ENCODE measurements around the gene ABL2. TPM values are rescaled to one million over a fixed set of nuclear protein-coding genes. Genes with fewer than 3 reads are reported as not detected.

ABL2 gene
- total and polyA plus RNA-seq, 9 of the 15 experiments (the other 6 are each of a cell fraction or from before 2014, with no cell fraction given) = 1.4 to 15.0 (median 8.6) TPM

DNA sequence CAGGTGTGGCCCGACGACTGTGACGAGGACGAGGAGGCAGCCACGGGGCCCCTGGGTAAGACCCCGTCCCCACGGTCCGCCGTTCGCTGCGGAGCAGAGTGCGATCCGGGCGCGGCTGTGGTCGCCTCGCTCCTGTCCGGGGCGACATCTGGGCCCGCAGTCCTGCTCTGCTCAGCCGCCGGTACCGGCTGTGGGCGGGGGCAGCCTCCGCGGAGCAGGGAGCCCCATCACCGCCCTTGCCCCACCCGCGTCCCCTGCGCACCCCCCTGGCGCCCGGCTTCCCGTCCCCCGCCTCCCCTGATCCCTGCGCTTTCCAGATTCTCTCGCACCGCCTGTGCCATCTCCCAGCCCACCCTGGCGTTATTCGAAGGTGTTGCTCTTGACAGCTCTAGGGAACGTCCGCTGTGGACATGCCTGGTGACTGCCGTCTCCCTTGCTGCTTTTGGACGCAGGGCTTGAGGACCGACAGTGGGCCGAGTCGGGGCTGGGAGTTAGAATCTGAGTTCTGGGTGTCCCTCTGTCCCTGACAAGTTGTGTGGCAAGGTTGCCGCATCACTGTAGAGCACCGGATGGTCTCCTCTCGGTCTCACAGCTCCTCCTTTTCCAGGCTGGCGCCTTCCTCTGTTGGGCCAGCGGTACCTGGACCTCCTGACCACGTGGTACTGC lies 147.0 kb downstream of the ABL2 start (continued):
- TF ChIP-seq, protein P1, sequence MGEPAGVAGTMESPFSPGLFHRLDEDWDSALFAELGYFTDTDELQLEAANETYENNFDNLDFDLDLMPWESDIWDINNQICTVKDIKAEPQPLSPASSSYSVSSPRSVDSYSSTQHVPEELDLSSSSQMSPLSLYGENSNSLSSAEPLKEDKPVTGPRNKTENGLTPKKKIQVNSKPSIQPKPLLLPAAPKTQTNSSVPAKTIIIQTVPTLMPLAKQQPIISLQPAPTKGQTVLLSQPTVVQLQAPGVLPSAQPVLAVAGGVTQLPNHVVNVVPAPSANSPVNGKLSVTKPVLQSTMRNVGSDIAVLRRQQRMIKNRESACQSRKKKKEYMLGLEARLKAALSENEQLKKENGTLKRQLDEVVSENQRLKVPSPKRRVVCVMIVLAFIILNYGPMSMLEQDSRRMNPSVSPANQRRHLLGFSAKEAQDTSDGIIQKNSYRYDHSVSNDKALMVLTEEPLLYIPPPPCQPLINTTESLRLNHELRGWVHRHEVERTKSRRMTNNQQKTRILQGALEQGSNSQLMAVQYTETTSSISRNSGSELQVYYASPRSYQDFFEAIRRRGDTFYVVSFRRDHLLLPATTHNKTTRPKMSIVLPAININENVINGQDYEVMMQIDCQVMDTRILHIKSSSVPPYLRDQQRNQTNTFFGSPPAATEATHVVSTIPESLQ (CRISPR knock-in tag; IDR thresholded peaks at IDR 0.05) = 0 out of 2 replicates have a peak, but pooled peaks have one; percentile 45
- no peak for TF ChIP-seq MAFG (tag; conservative IDR thresholded peaks at IDR 0.05)
- no peak for TF ChIP-seq XRCC3 (IDR thresholded peaks at IDR 0.05)
- TF ChIP-seq WHSC1 (IDR thresholded peaks at IDR 0.05; ENCODE audit: low read length) = no peak
- TF ChIP-seq MAFK (IDR thresholded peaks at IDR 0.05; ENCODE audit: low read length) = no peak
- no peak for TF ChIP-seq ZNF282 (CRISPR knock-in tag; IDR thresholded peaks at IDR 0.05)
- no peak for TF ChIP-seq SOX6 (IDR thresholded peaks at IDR 0.05)
- TF ChIP-seq, protein P2, sequence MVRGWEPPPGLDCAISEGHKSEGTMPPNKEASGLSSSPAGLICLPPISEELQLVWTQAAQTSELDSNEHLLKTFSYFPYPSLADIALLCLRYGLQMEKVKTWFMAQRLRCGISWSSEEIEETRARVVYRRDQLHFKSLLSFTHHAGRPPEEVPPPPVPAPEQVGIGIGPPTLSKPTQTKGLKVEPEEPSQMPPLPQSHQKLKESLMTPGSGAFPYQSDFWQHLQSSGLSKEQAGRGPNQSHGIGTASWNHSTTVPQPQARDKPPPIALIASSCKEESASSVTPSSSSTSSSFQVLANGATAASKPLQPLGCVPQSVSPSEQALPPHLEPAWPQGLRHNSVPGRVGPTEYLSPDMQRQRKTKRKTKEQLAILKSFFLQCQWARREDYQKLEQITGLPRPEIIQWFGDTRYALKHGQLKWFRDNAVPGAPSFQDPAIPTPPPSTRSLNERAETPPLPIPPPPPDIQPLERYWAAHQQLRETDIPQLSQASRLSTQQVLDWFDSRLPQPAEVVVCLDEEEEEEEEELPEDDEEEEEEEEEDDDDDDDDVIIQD (CRISPR knock-in tag; IDR thresholded peaks at IDR 0.05) = no peak
- TF ChIP-seq POLR3A (IDR thresholded peaks at IDR 0.05; ENCODE audit: borderline replicate concordance, extremely low read depth, insufficient read depth, insufficient read length) = no peak
- no peak for TF ChIP-seq NFE2L1 (tag; IDR thresholded peaks at IDR 0.05; ENCODE audit: borderline replicate concordance, low read depth)
- no peak for TF ChIP-seq XRCC5 (IDR thresholded peaks at IDR 0.05; ENCODE audit: low read depth, low read length)
- TF ChIP-seq USF2 (CRISPR knock-in tag; IDR thresholded peaks at IDR 0.05) = peak; percentile 76; the same call in 1 of the 2 replicates
- TF ChIP-seq, protein P3, sequence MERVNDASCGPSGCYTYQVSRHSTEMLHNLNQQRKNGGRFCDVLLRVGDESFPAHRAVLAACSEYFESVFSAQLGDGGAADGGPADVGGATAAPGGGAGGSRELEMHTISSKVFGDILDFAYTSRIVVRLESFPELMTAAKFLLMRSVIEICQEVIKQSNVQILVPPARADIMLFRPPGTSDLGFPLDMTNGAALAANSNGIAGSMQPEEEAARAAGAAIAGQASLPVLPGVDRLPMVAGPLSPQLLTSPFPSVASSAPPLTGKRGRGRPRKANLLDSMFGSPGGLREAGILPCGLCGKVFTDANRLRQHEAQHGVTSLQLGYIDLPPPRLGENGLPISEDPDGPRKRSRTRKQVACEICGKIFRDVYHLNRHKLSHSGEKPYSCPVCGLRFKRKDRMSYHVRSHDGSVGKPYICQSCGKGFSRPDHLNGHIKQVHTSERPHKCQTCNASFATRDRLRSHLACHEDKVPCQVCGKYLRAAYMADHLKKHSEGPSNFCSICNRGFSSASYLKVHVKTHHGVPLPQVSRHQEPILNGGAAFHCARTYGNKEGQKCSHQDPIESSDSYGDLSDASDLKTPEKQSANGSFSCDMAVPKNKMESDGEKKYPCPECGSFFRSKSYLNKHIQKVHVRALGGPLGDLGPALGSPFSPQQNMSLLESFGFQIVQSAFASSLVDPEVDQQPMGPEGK (CRISPR knock-in tag; IDR thresholded peaks at IDR 0.05; ENCODE audit: borderline replicate concordance) = no peak
- TF ChIP-seq L3MBTL2 (IDR thresholded peaks at IDR 0.05) = peak; percentile 81
- TF ChIP-seq, protein P4, sequence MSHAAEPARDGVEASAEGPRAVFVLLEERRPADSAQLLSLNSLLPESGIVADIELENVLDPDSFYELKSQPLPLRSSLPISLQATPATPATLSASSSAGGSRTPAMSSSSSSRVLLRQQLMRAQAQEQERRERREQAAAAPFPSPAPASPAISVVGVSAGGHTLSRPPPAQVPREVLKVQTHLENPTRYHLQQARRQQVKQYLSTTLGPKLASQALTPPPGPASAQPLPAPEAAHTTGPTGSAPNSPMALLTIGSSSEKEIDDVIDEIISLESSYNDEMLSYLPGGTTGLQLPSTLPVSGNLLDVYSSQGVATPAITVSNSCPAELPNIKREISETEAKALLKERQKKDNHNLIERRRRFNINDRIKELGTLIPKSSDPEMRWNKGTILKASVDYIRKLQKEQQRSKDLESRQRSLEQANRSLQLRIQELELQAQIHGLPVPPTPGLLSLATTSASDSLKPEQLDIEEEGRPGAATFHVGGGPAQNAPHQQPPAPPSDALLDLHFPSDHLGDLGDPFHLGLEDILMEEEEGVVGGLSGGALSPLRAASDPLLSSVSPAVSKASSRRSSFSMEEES (CRISPR knock-in tag; IDR thresholded peaks at IDR 0.05) = peak; percentile 14; the same call in 1 of the 2 replicates
- TF ChIP-seq CBX3 (IDR thresholded peaks at IDR 0.05; ENCODE audit: borderline replicate concordance in 1 of 2, low read length in 2 of 2) = no peak
- TF ChIP-seq MEF2D (tag; conservative IDR thresholded peaks at IDR 0.05; ENCODE audit: low read depth) = no peak
- no peak for TF ChIP-seq ZNF280B (CRISPR knock-in tag; IDR thresholded peaks at IDR 0.05)
